NCI-H2107 treated with DMSO at 0.1 percent for 48 hours (cell line): Measurements from ENCODE around the gene CDON.
"Not testable (repeated sequence)": the region's sequence is repeated elsewhere in the genome, so short reads cannot be mapped to it uniquely, and the experiment has no call there.

ENCODE experiments used
- DNase-seq: peaks from one replicate; lab custom pipeline; 2025; ENCODE audit not compliant: unreplicated experiment; lab: John Stamatoyannopoulos, UW

Gene CDON

GRCh38 chr11:125999234-125999880, 63.3 kb downstream of the CDON start:
- no peak for DNase-seq

- DNase-seq, result no peak
These were observed 64.4 kb downstream of the CDON start for GRCh38 chr11:125998267-125998666.

- no peak for DNase-seq
These were observed 67.4 kb downstream of the CDON start for GRCh38 chr11:125995313-125995712.

- DNase-seq, result no peak
These were observed 68.2 kb downstream of the CDON start for GRCh38 chr11:125994509-125994908.

- DNase-seq, result no peak
These were observed 69.8 kb downstream of the CDON start for GRCh38 chr11:125992893-125993292.

- DNase-seq, result peak; percentile 56
These were observed 72.4 kb downstream of the CDON start for GRCh38 chr11:125990244-125990643.

GRCh38 chr11:125987066-125987641, 75.5 kb downstream of the CDON start:
- DNase-seq, result no peak

GRCh38 chr11:125985956-125986355, 76.7 kb downstream of the CDON start:
- DNase-seq, result not testable (repeated sequence)

GRCh38 chr11:125982348-125982730, 80.3 kb downstream of the CDON start:
- no peak for DNase-seq

- no peak for DNase-seq
These were observed 82.2 kb downstream of the CDON start for GRCh38 chr11:125980436-125980835.

GRCh38 chr11:125979511-125979910, 83.2 kb downstream of the CDON start:
- no peak for DNase-seq

- no peak for DNase-seq
These were observed 83.8 kb downstream of the CDON start for GRCh38 chr11:125978778-125979407.

GRCh38 chr11:125978181-125978716, 84.4 kb downstream of the CDON start:
- DNase-seq, result no peak

GRCh38 chr11:125977333-125977732, 85.3 kb downstream of the CDON start:
- DNase-seq, result no peak

GRCh38 chr11:125976156-125976555, 86.5 kb downstream of the CDON start:
- DNase-seq, result no peak

GRCh38 chr11:125975634-125976033, 87.0 kb downstream of the CDON start:
- DNase-seq, result no peak

GRCh38 chr11:125974284-125974683, 88.4 kb downstream of the CDON start:
- no peak for DNase-seq

- DNase-seq, result no peak
These were observed 91.0 kb downstream of the CDON start for GRCh38 chr11:125971618-125972017.

- DNase-seq, result no peak
These were observed 94.3 kb downstream of the CDON start for GRCh38 chr11:125968354-125968753.

GRCh38 chr11:125967515-125967914, 95.2 kb downstream of the CDON start:
- DNase-seq, result no peak

GRCh38 chr11:125960771-125961170, 101.9 kb downstream of the CDON start:
- no peak for DNase-seq

GRCh38 chr11:125959931-125960330, 102.7 kb downstream of the CDON start:
- DNase-seq, result no peak
